HFFc6 (cell line): ENCODE data around the gene EPHA3. TPM values are rescaled to one million over a fixed set of nuclear protein-coding genes. Genes with fewer than 3 reads are reported as not detected.

Experiments
- DNase-seq: peaks from one replicate; pipeline ENCODE4 v3.0.0-alpha.2; 2018
- H3K27ac Mint-ChIP-seq: 2 replicates; pipeline ENCODE4 v1.8.0; 2020; ENCODE audit warnings: mild to moderate bottlenecking, mixed read lengths
- H3K27me3 Mint-ChIP-seq: 2 replicates; pipeline ENCODE4 v1.8.0; 2021; ENCODE audit warnings: mild to moderate bottlenecking, moderate library complexity, mixed read lengths; ENCODE audit not compliant: insufficient read depth
- H3K36me3 Mint-ChIP-seq: 2 replicates; pipeline ENCODE4 v1.8.0; 2021; ENCODE audit warnings: low read depth, mixed read lengths
- H3K4me1 Mint-ChIP-seq: 2 replicates; pipeline ENCODE4 v1.8.0; 2020; ENCODE audit warnings: low read depth, mixed read lengths
- H3K4me3 Mint-ChIP-seq: 2 replicates; pipeline ENCODE4 v1.8.0; 2020; ENCODE audit warnings: mild to moderate bottlenecking, moderate library complexity, mixed read lengths
- H3K9me3 Mint-ChIP-seq: 2 replicates; pipeline ENCODE4 v1.8.0; 2020; ENCODE audit warnings: mild to moderate bottlenecking, mixed read lengths
- CTCF ChIP-seq: fragments of 200-600 bp; sonication (generic); IDR thresholded peaks from 2 replicates; pipeline ENCODE4 v1.5.0; 2021; ENCODE audit warnings: antibody characterized with exemption, mild to moderate bottlenecking
- total RNA-seq, 6 experiments: library from RNA; stranded (reverse); fragmentation: NEBNext Ultra II Directional; extraction: Animal tissue kit (Norgen Biotek cat#: 25700); gene quantifications; 2 replicates in 1 of 6; 3 replicates in 5 of 6; pipeline ENCODE4 v1.2.3, GENCODE V29; 2021

The EPHA3 gene
- total RNA-seq, 6 experiments from 2014 or later, result 0.09 to 0.13 (median 0.11) TPM; not detected in 3

GRCh38 chr3:89164774-89165173, 57.4 kb downstream of the EPHA3 start:
- no peak overlapping the region for H3K4me3 Mint-ChIP-seq
- TF ChIP-seq CTCF, result no peak

GRCh38 chr3:89165636-89166263, 58.3 kb downstream of the EPHA3 start:
- Mint-ChIP-seq H3K9me3 (peaks cover 4% of the 10 kb centered on the region; the same call in 1 of the 2 replicates), H3K36me3 (no peaks in the 10 kb centered on the region), H3K27ac (no peak overlapping the region), H3K4me3 (no peak overlapping the region), H3K27me3 (no peaks in the 10 kb centered on the region), H3K4me1 (no peaks in the 10 kb centered on the region)
- DNase-seq, result no peak
- TF ChIP-seq CTCF, result no peak

More at GRCh38 chr3:89164774-89165173, 57.4 kb downstream of the EPHA3 start:
- H3K27me3 Mint-ChIP-seq, result no peaks in the 10 kb centered on the region
- no peak overlapping the region for H3K27ac Mint-ChIP-seq
- no peak for DNase-seq
- peaks cover 4% of the 10 kb centered on the region; the same call in 1 of the 2 replicates for H3K9me3 Mint-ChIP-seq
- no peaks in the 10 kb centered on the region for H3K4me1 Mint-ChIP-seq
- no peaks in the 10 kb centered on the region for H3K36me3 Mint-ChIP-seq

DNA sequence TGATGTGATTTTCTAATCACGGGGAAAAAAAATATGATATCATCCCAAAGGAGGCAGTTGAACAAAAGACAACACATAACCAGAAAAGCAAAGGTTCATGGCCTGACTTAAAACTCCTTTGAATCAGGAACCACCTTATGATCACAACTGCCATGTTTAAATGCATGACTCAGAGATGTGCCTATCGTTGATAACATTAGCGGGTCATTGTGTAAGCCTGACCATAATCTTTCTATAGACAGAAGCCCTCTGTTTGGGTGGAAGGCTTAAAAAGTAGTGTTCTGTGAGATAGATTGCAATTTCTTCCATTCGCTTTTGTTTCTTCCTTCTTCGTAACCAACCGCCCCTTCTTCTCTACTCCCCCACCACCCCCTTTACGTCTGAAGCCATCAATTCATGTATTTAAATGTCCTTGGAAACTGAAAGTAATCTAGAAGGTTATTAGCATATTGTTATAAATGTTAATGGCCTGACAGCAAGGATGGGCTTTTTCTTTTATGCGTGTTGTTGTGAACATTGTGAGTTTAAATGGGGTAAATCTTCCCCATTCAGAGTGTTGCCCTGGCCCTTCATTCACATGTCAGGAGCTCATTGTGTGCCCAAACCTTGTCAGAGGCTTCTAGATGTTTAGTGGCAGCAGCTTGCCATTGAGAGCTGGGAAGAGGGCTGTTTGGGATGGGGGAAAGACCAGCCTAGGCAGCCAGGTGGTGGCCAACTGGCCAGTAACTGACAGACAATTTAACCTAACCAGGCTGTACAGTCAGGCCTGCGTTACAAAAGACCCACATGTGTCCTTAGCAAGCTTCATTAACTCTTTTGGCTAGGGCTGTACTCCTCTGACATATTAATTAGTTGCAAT, 64.5 kb downstream of the EPHA3 start:
- Mint-ChIP-seq H3K4me1 (no peaks in the 10 kb centered on the region), H3K27ac (no peak overlapping the region), H3K9me3 (no peaks in the 10 kb centered on the region; the same call in 1 of the 2 replicates), H3K27me3 (no peaks in the 10 kb centered on the region), H3K4me3 (no peak overlapping the region), H3K36me3 (no peaks in the 10 kb centered on the region)
- no peak for DNase-seq
- TF ChIP-seq CTCF, result no peak

GRCh38 chr3:89173546-89173945, 66.1 kb downstream of the EPHA3 start:
- no peak overlapping the region for H3K4me3 Mint-ChIP-seq
- no peak for DNase-seq
- H3K27ac Mint-ChIP-seq, result no peak overlapping the region
- H3K27me3 Mint-ChIP-seq, result no peaks in the 10 kb centered on the region
- H3K9me3 Mint-ChIP-seq, result no peaks in the 10 kb centered on the region; the same call in 1 of the 2 replicates
- no peaks in the 10 kb centered on the region for H3K36me3 Mint-ChIP-seq
- TF ChIP-seq CTCF, result no peak
- H3K4me1 Mint-ChIP-seq, result no peaks in the 10 kb centered on the region

DNA sequence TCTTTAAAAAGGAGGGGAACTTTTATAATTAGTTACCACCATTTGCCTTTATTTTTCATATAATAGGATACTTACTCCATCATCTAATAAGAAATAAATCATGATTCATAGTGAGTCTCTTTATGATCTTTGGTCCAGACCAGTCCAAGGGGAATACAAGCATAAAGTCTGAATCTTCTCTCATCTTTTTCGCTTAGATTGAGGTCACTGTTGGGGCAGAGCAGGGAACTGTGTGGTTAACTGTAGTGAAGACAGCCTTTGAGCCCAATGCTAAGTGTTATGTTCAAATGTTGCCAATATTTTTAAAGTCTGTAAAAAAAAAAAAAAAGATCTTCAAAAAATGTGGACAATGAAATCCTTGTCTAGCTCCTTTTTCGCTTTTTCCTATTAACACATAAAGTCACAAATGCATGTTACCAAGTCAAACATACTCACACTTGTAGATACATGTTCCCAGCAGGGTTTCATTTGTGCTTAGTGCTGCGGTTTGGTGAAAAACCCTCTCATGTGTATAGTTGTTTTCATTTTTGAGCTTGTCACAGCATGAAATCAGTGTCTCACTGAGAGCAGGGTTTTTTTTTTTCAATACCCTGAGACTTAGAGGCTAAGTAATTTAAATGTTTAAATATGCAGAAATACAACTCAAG, 72.1 kb downstream of the EPHA3 start:
- Mint-ChIP-seq H3K27ac (no peak overlapping the region), H3K4me3 (no peak overlapping the region), H3K4me1 (no peaks in the 10 kb centered on the region), H3K36me3 (no peaks in the 10 kb centered on the region), H3K27me3 (no peaks in the 10 kb centered on the region), H3K9me3 (no peaks in the 10 kb centered on the region; the same call in 1 of the 2 replicates)
- no peak for TF ChIP-seq CTCF
- no peak for DNase-seq
